ENCODE data around the gene ZNRF2. TPM values are rescaled to one million over a fixed set of nuclear protein-coding genes. Genes with fewer than 3 reads are reported as not detected.

ZNRF2 gene
- total and polyA plus RNA-seq, 2 donors (not counting 3 experiments of a cell fraction or from before 2014, with no cell fraction given), result 1.4 to 5.9 TPM

DNA sequence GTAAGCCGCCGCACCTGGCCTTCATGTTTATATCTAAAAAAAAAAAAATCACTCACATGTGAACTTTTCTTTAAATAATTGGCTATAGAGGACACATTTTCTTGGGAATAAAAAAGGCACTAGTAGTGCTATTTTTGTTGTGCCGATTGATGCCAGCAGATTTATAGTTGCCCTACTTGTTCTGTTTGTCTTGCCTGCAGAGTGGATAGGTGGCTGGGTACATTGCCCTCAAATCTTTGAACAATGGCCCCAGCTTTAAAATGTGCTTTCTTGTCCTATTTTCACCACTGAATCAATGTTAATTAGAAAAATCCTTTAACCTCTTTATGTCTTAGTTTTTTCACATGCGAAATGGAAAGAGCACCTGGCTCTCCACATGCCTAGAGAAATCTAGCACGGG is 30.1 kb upstream of the ZNRF2 start:
- no TSS peak for BruUV-seq (replicated peaks)
- no peak for TF ChIP-seq GATA2 (IDR thresholded peaks at IDR 0.05; ENCODE audit: insufficient read depth, insufficient read length, low read depth, low read length)

DNA sequence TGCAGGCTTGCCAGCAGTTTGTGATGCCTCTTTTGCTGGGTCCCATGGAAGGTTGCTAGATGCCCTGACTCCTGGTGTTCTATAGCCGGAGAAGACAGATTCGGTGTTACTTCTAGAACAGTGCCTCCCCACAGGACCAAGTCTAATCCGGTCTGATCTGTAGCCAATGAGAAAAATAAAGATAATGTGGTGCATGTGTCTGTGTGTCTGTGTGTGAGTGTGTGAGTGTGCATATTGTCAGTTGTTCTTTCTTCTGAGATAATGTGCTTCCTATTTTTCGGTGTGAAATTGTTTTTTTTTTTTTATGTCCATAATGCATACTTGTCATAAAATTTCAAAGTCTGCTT is 29.7 kb upstream of the ZNRF2 start:
- no peak overlapping the region for H2AFZ ChIP-seq (ENCODE audit: low read depth, low read length)
- no peaks in the 10 kb centered on the region for H3K79me2 ChIP-seq (ENCODE audit: control insufficient read depth, insufficient read depth, low read length)
- no peak for FAIRE-seq
- no peaks in the 10 kb centered on the region for H3K9me3 ChIP-seq (replicated peaks; ENCODE audit: control insufficient read depth, insufficient read depth, low read length)
- POLR2A ChIA-PET, result no interaction called here
- H3K36me3 ChIP-seq (ENCODE audit: control insufficient read depth in 2 of 2, extremely low read depth in 1 of 2, insufficient read depth in 2 of 2, low read length in 2 of 2), result no peaks in the 10 kb centered on the region
- DNase-seq (ENCODE audit: low read depth, low spot score), result no peak
- dilution Hi-C loops (cut with MboI; ENCODE audit: extremely low pct_ligation_motif_present, low sequenced_read_pairs) (no loop called here), intact Hi-C loops (cut with micrococcal nuclease) (no loop called here)
- CTCF ChIA-PET, result interaction anchor here (1.2 kb wide), 1 partner anchor 21 kb away, joined by 3 read pairs; no protein-coding TSS in a partner anchor
- H3K4me2 ChIP-seq (ENCODE audit: insufficient read depth, low read length), result no peak overlapping the region
- H3K9ac ChIP-seq (replicated peaks; ENCODE audit: extremely low read depth, insufficient read depth, low read length), result no peak overlapping the region
- no peaks in the 10 kb centered on the region for H3K9me1 ChIP-seq (replicated peaks; ENCODE audit: control insufficient read depth, extremely low read depth, insufficient read depth, low read length)
- TF ChIP-seq POLR2AphosphoS5 (IDR thresholded peaks at IDR 0.05; ENCODE audit: insufficient read depth, low read depth, low read length) (no peak), POLR2A (IDR thresholded peaks at IDR 0.05; ENCODE audit: low read depth, low read length) (no peak), MYC (IDR thresholded peaks at IDR 0.05; ENCODE audit: low read depth, low read length) (no peak), JUN (IDR thresholded peaks at IDR 0.05; ENCODE audit: borderline replicate concordance, insufficient read depth, insufficient read length, low read depth) (no peak), FOS (IDR thresholded peaks at IDR 0.05; ENCODE audit: borderline replicate concordance, insufficient read depth, low read length) (no peak), EZH2 (IDR thresholded peaks at IDR 0.05; ENCODE audit: borderline replicate concordance, low read depth, low read length, severe bottlenecking) (no peak), GATA2 (IDR thresholded peaks at IDR 0.05; ENCODE audit: insufficient read depth, insufficient read length, low read depth, low read length) (no peak)
- TF ChIP-seq, protein P1, sequence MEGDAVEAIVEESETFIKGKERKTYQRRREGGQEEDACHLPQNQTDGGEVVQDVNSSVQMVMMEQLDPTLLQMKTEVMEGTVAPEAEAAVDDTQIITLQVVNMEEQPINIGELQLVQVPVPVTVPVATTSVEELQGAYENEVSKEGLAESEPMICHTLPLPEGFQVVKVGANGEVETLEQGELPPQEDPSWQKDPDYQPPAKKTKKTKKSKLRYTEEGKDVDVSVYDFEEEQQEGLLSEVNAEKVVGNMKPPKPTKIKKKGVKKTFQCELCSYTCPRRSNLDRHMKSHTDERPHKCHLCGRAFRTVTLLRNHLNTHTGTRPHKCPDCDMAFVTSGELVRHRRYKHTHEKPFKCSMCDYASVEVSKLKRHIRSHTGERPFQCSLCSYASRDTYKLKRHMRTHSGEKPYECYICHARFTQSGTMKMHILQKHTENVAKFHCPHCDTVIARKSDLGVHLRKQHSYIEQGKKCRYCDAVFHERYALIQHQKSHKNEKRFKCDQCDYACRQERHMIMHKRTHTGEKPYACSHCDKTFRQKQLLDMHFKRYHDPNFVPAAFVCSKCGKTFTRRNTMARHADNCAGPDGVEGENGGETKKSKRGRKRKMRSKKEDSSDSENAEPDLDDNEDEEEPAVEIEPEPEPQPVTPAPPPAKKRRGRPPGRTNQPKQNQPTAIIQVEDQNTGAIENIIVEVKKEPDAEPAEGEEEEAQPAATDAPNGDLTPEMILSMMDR (IDR thresholded peaks at IDR 0.05; ENCODE audit: extremely low read depth in 1 of 2, insufficient read depth in 1 of 2, low read depth in 1 of 2, low read length in 2 of 2), result no peak
- TF ChIP-seq, protein P2, sequence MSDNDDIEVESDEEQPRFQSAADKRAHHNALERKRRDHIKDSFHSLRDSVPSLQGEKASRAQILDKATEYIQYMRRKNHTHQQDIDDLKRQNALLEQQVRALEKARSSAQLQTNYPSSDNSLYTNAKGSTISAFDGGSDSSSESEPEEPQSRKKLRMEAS (IDR thresholded peaks at IDR 0.05; ENCODE audit: insufficient read depth, insufficient read length), result no peak
- H3K4me3 ChIP-seq (replicated peaks in 1 of 3; ENCODE audit: insufficient read depth in 1 of 3, low read depth in 1 of 3, low read length in 3 of 3), result no peak overlapping the region
- BruUV-seq (replicated peaks), result no TSS peak
- H3K27me3 ChIP-seq (ENCODE audit: control insufficient read depth in 2 of 2, insufficient read depth in 2 of 2, low read length in 2 of 2), result peaks cover 4 to 8% of the 10 kb centered on the region in 2 experiments
- H3K27ac ChIP-seq (ENCODE audit: insufficient read depth, low read depth, low read length), result no peak overlapping the region
- no peaks in the 10 kb centered on the region for H4K20me1 ChIP-seq (replicated peaks; ENCODE audit: control insufficient read depth, extremely low read depth, insufficient read depth, low read length)
- no peaks in the 10 kb centered on the region for H3K4me1 ChIP-seq (ENCODE audit: control insufficient read depth, extremely low read depth, insufficient read depth, low read length)

More for the DNA sequence above, 30.1 kb upstream of the ZNRF2 start:
- H4K20me1 ChIP-seq (replicated peaks; ENCODE audit: control insufficient read depth, extremely low read depth, insufficient read depth, low read length), result no peaks in the 10 kb centered on the region
- H3K9me3 ChIP-seq (replicated peaks; ENCODE audit: control insufficient read depth, insufficient read depth, low read length), result no peaks in the 10 kb centered on the region
- no peak overlapping the region for H3K4me2 ChIP-seq (ENCODE audit: insufficient read depth, low read length)
- no peak overlapping the region for H2AFZ ChIP-seq (ENCODE audit: low read depth, low read length)
- H3K27me3 ChIP-seq (ENCODE audit: control insufficient read depth in 2 of 2, insufficient read depth in 2 of 2, low read length in 2 of 2), result peaks cover 5 to 7% of the 10 kb centered on the region in 2 experiments
- no peaks in the 10 kb centered on the region for H3K36me3 ChIP-seq (ENCODE audit: control insufficient read depth in 2 of 2, extremely low read depth in 1 of 2, insufficient read depth in 2 of 2, low read length in 2 of 2)
- no peak for DNase-seq (ENCODE audit: low read depth, low spot score)
- intact Hi-C loops (cut with micrococcal nuclease) (no loop called here), dilution Hi-C loops (cut with MboI; ENCODE audit: extremely low pct_ligation_motif_present, low sequenced_read_pairs) (no loop called here)
- no peak for FAIRE-seq
- no peak overlapping the region for H3K9ac ChIP-seq (replicated peaks; ENCODE audit: extremely low read depth, insufficient read depth, low read length)
- ChIA-PET POLR2A (no interaction called here), CTCF (no interaction called here)
- H3K79me2 ChIP-seq (ENCODE audit: control insufficient read depth, insufficient read depth, low read length), result no peaks in the 10 kb centered on the region
- no peak overlapping the region for H3K27ac ChIP-seq (ENCODE audit: insufficient read depth, low read depth, low read length)
- H3K9me1 ChIP-seq (replicated peaks; ENCODE audit: control insufficient read depth, extremely low read depth, insufficient read depth, low read length), result no peaks in the 10 kb centered on the region
- H3K4me3 ChIP-seq (replicated peaks in 1 of 3; ENCODE audit: insufficient read depth in 1 of 3, low read depth in 1 of 3, low read length in 3 of 3), result no peak overlapping the region
- H3K4me1 ChIP-seq (ENCODE audit: control insufficient read depth, extremely low read depth, insufficient read depth, low read length), result no peaks in the 10 kb centered on the region

Data from endothelial cell of umbilical vein (primary cell).